Liver (tissue), 3 donors: ENCODE data around the gene TTC5.

Source experiments
- SP1 ChIP-seq: IDR thresholded peaks from 2 replicates; pipeline ENCODE4 v1.6.1; 2018; ENCODE audit warnings: antibody characterized with exemption, mild to moderate bottlenecking
- TF ChIP-seq, protein P1 (sequence below): fragments of 150-350 bp; IDR thresholded peaks from 2 replicates; pipeline ENCODE4 v1.5.1; 2017; ENCODE audit warnings: improper control_type of control experiment, low read depth, low read length; ENCODE audit not compliant: missing input control
- TF ChIP-seq, protein P2 (sequence below): IDR thresholded peaks from 2 replicates; pipeline ENCODE4 v1.6.1; 2016; ENCODE audit warnings: antibody characterized with exemption
- donor health status: healthy.
- donor health status: healthy.

DNA sequence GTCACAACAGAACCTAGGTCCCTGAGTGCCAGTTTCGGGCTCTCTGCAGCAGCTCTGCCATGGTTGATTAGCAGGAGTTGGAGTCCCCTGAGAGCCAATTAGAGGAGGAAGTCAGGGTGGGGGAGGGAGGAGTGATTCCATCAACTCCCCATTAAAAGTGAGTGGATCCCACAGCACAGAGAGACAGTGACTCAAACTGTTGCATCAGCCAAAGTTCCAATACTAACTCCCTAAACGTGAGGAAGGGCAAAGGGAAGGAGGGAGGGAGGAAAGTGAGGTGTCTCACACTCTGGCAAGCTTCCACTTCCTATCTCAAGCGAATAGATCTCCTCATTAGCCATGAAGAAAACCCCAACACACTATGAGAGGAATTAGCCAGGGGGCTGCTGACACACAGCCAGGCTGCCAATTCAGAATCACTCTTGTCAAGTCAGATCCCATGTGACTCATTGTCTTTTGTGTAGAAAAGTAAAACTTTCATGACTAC is 43.1 kb downstream of the TTC5 start:
- TF ChIP-seq, protein P1, sequence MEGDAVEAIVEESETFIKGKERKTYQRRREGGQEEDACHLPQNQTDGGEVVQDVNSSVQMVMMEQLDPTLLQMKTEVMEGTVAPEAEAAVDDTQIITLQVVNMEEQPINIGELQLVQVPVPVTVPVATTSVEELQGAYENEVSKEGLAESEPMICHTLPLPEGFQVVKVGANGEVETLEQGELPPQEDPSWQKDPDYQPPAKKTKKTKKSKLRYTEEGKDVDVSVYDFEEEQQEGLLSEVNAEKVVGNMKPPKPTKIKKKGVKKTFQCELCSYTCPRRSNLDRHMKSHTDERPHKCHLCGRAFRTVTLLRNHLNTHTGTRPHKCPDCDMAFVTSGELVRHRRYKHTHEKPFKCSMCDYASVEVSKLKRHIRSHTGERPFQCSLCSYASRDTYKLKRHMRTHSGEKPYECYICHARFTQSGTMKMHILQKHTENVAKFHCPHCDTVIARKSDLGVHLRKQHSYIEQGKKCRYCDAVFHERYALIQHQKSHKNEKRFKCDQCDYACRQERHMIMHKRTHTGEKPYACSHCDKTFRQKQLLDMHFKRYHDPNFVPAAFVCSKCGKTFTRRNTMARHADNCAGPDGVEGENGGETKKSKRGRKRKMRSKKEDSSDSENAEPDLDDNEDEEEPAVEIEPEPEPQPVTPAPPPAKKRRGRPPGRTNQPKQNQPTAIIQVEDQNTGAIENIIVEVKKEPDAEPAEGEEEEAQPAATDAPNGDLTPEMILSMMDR = no peak
- TF ChIP-seq SP1 = no peak
- TF ChIP-seq, protein P2, sequence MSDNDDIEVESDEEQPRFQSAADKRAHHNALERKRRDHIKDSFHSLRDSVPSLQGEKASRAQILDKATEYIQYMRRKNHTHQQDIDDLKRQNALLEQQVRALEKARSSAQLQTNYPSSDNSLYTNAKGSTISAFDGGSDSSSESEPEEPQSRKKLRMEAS = no peak
